Subcutaneous abdominal adipose tissue (tissue), 5 donors: ENCODE data around the gene ANKRD34C.

Experiments used
- H3K27ac ChIP-seq: one replicate; pipeline ENCODE4 v1.7.0; 2013; ENCODE audit warnings: low read depth, mild to moderate bottlenecking, inconsistent platforms, low read length, moderate library complexity
- H3K27me3 ChIP-seq, 5 donors: one replicate each; pipeline ENCODE4 v1.7.0; 2013; ENCODE audit warnings: low read length in 5 of 5, inconsistent platforms in 1 of 5; ENCODE audit not compliant: control insufficient read depth in 5 of 5, insufficient read depth in 4 of 5
- H3K36me3 ChIP-seq, 5 donors: one replicate each; pipeline ENCODE4 v1.7.0; 2013; ENCODE audit warnings: low read length in 5 of 5; ENCODE audit not compliant: control insufficient read depth in 5 of 5, insufficient read depth in 5 of 5
- H3K4me1 ChIP-seq, 5 donors: one replicate each; pipeline ENCODE4 v1.7.0; 2013; ENCODE audit warnings: low read length in 5 of 5, mild to moderate bottlenecking in 3 of 5, moderate library complexity in 1 of 5; ENCODE audit not compliant: control insufficient read depth in 5 of 5, insufficient read depth in 5 of 5
- H3K4me3 ChIP-seq, 5 donors: one replicate each; pipeline ENCODE4 v1.7.0; 2013; ENCODE audit warnings: low read length in 5 of 5, low read depth in 1 of 5
- H3K9ac ChIP-seq, 5 donors: one replicate each; pipeline ENCODE4 v1.7.0; 2013; ENCODE audit warnings: low read length in 5 of 5, mild to moderate bottlenecking in 4 of 5, moderate library complexity in 3 of 5
- H3K9me3 ChIP-seq, 5 donors: one replicate each; pipeline ENCODE4 v1.7.0; 2013; ENCODE audit warnings: low read length in 5 of 5; ENCODE audit not compliant: control insufficient read depth in 5 of 5
- donor health status: healthy.
- donor health status: healthy.
- donor health status: healthy.
- donor health status: healthy.
- donor health status: healthy.

ANKRD34C gene

DNA sequence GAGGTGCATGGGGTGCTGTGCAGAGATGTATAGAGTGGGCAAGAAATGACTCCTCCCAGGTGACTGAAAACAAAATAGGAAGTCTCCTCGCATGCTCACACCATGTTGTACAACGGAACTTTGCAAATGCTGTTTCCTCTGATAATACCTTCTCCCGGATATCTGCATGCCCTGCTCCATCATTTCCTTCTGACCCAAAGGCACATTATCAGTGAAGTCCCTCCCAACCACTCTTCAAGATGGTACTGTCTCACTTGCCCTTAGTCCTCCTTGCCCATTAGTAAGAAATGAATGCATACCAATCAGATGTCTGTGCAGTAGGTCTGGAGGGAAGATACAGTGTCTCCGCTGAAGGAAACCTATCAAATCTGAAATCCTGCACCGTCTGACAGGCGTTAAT, 40.4 kb downstream of the ANKRD34C start:
- no peak overlapping the region for H3K9ac ChIP-seq
- H3K4me1 ChIP-seq, result no peaks in the 10 kb centered on the region
- no peaks in the 10 kb centered on the region for H3K27me3 ChIP-seq
- H3K9me3 ChIP-seq, result peaks cover 0 to 2% (median 0%) of the 10 kb centered on the region in 5 donors
- H3K4me3 ChIP-seq, result no peak overlapping the region
- no peak overlapping the region for H3K27ac ChIP-seq
- H3K36me3 ChIP-seq, result peaks cover 0 to 31% (median 9%) of the 10 kb centered on the region in 5 donors

DNA sequence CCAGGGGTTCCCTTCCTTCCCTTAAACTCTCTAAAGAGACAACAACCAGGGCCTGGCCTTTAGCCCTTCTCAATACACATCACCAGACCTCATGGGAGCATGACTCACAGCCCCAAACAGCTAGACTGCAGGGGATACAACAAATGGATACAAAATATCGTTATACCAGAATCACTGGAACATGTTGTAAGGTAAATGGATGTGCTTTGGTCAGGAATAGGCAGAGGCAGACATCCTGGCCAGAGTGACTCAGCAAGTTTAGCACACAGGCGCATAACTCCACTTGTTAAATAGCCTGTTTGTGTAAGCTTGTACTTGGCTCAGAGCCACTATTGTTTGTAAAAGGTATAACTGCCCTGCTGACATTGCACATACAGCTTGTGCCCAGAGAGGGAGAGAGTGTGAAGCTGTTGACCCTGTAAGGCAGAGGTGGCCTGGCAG, 46.7 kb downstream of the ANKRD34C start:
- Histone ChIP-seq H3K36me3 (no peaks in the 10 kb centered on the region), H3K9me3 (no peaks in the 10 kb centered on the region), H3K27me3 (no peaks in the 10 kb centered on the region)

More for the DNA sequence above, 46.7 kb downstream of the ANKRD34C start:
- Histone ChIP-seq H3K4me3 (no peak overlapping the region), H3K9ac (no peak overlapping the region), H3K4me1 (peaks cover 0 to 4% (median 0%) of the 10 kb centered on the region in 5 donors), H3K27ac (no peak overlapping the region)
